Measurements from ENCODE around the gene DENND2D.
A peak's percentile ranks its signal among the peaks of the same experiment; 100 is the strongest.

Gene DENND2D

GRCh38 chr1:111179968-111180533, 20.4 kb downstream of the DENND2D start:
- DNase-seq (ENCODE audit: low spot score): no peak

GRCh38 chr1:111176678-111177077, 23.8 kb downstream of the DENND2D start:
- DNase-seq (ENCODE audit: low spot score) (no peak), FAIRE-seq (no peak)

More at GRCh38 chr1:111179968-111180533, 20.4 kb downstream of the DENND2D start:
- no peak for FAIRE-seq

GRCh38 chr1:111175349-111175748, 25.1 kb downstream of the DENND2D start:
- FAIRE-seq (no peak), DNase-seq (ENCODE audit: low spot score) (no peak)

- no peak for FAIRE-seq
- DNase-seq (ENCODE audit: low spot score): no peak
These were observed 26.4 kb downstream of the DENND2D start for GRCh38 chr1:111174070-111174469.

- FAIRE-seq: no peak
- DNase-seq (ENCODE audit: low spot score): no peak
These were observed 28.0 kb downstream of the DENND2D start for GRCh38 chr1:111172463-111172862.

- DNase-seq (ENCODE audit: low spot score): no peak
- FAIRE-seq: no peak
These were observed 36.3 kb downstream of the DENND2D start for GRCh38 chr1:111164151-111164550.

GRCh38 chr1:111163363-111163762, 37.1 kb downstream of the DENND2D start:
- FAIRE-seq (no peak), DNase-seq (ENCODE audit: low spot score) (no peak)

GRCh38 chr1:111162488-111162880, 38.0 kb downstream of the DENND2D start:
- no peak for FAIRE-seq
- no peak for DNase-seq (ENCODE audit: low spot score)

- DNase-seq (ENCODE audit: low spot score): no peak
- no peak for FAIRE-seq
These were observed 38.5 kb downstream of the DENND2D start for GRCh38 chr1:111161843-111162487.

GRCh38 chr1:111157431-111157830, 43.0 kb downstream of the DENND2D start:
- no peak for FAIRE-seq
- DNase-seq (ENCODE audit: low spot score): no peak

GRCh38 chr1:111154021-111154999, 46.1 kb downstream of the DENND2D start:
- FAIRE-seq (no peak), DNase-seq (ENCODE audit: low spot score) (no peak)

- DNase-seq (ENCODE audit: low spot score): no peak
- no peak for FAIRE-seq
These were observed 48.6 kb downstream of the DENND2D start for GRCh38 chr1:111151838-111152237.

- FAIRE-seq (no peak), DNase-seq (ENCODE audit: low spot score) (no peak)
These were observed 52.0 kb downstream of the DENND2D start for GRCh38 chr1:111148376-111148881.

GRCh38 chr1:111147948-111148347, 52.5 kb downstream of the DENND2D start:
- FAIRE-seq (no peak), DNase-seq (ENCODE audit: low spot score) (no peak)

GRCh38 chr1:111145963-111146768, 54.3 kb downstream of the DENND2D start:
- DNase-seq (ENCODE audit: low spot score) (no peak), FAIRE-seq (no peak)

GRCh38 chr1:111145542-111145941, 54.9 kb downstream of the DENND2D start:
- FAIRE-seq (no peak), DNase-seq (ENCODE audit: low spot score) (no peak)

- no peak for FAIRE-seq
- no peak for DNase-seq (ENCODE audit: low spot score)
These were observed 58.0 kb downstream of the DENND2D start for GRCh38 chr1:111142356-111142975.

GRCh38 chr1:111141245-111142220, 58.9 kb downstream of the DENND2D start:
- DNase-seq (ENCODE audit: low spot score) (no peak), FAIRE-seq (no peak)

GRCh38 chr1:111140680-111140967, 59.8 kb downstream of the DENND2D start:
- no peak for FAIRE-seq
- peak; percentile 45 for DNase-seq (ENCODE audit: low spot score)
